OCI-LY7 (cell line): Measurements from ENCODE around the gene LPAR1. TPM values are rescaled to one million over a fixed set of nuclear protein-coding genes. Genes with fewer than 3 reads are reported as not detected.

Experiments
- BruUV-seq: library from RNA; stranded (reverse); fragments of 400-500 nt; replicated peaks from 2 replicates; lab custom pipeline; 2021; lab: Mats Ljungman, UMichigan
- CTCF ChIA-PET: fragments of 300-600 bp; sonication (Branson Sonifier 250); formaldehyde crosslinking; loops from one replicate; lab custom pipeline; 2022; ENCODE audit warnings: antibody characterized with exemption; ENCODE audit not compliant: unreplicated experiment; lab: Charles Lee
- POLR2A ChIA-PET: fragments of 300-600 bp; sonication (Branson Sonifier 250); formaldehyde crosslinking; loops from one replicate; lab custom pipeline; 2022; ENCODE audit warnings: antibody characterized with exemption; lab: Charles Lee
- DNase-seq: peaks from one replicate; pipeline ENCODE4 v3.0.0-alpha.2; 2015; ENCODE audit warnings: low spot score
- H2AFZ ChIP-seq: fragments of 200-600 bp; sonication (generic), shearing (Covaris generic); 2 replicates; pipeline ENCODE4 v1.6.1; 2014; ENCODE audit warnings: mild to moderate bottlenecking, antibody characterized with exemption, low read length, moderate library complexity
- H3K27ac ChIP-seq: fragments of 200-600 bp; sonication (generic); 2 replicates; pipeline ENCODE4 v1.5.1; 2014; ENCODE audit warnings: mixed run types, low read depth, mild to moderate bottlenecking, moderate library complexity, low read length, inconsistent platforms; ENCODE audit not compliant: poor library complexity, severe bottlenecking
- H3K36me3 ChIP-seq: fragments of 200-600 bp; sonication (generic); 2 replicates; pipeline ENCODE4 v1.6.1; 2014; ENCODE audit warnings: mild to moderate bottlenecking, antibody characterized with exemption, low read length, moderate library complexity, mixed read lengths; ENCODE audit not compliant: insufficient read depth
- H3K4me1 ChIP-seq: fragments of 200-600 bp; sonication (generic); 2 replicates; pipeline ENCODE4 v1.5.1; 2014; ENCODE audit warnings: mild to moderate bottlenecking, low read length; ENCODE audit not compliant: insufficient read depth, poor library complexity, severe bottlenecking
- H3K4me2 ChIP-seq: fragments of 200-600 bp; sonication (generic); 2 replicates; pipeline ENCODE4 v1.6.1; 2014; ENCODE audit warnings: mild to moderate bottlenecking, low read length
- H3K4me3 ChIP-seq: fragments of 200-600 bp; sonication (generic); 2 replicates; pipeline ENCODE4 v1.5.1; 2014; ENCODE audit warnings: mild to moderate bottlenecking, low read depth, low read length; ENCODE audit not compliant: poor library complexity, severe bottlenecking
- H3K79me2 ChIP-seq: fragments of 200-600 bp; sonication (generic); 2 replicates; pipeline ENCODE4 v1.6.1; 2016; ENCODE audit warnings: low read depth, mild to moderate bottlenecking, low read length, moderate library complexity, mixed read lengths; ENCODE audit not compliant: insufficient read depth
- H3K9me2 ChIP-seq: fragments of 200-600 bp; sonication (generic); 2 replicates; pipeline ENCODE4 v1.6.1; 2016; ENCODE audit warnings: mild to moderate bottlenecking, low read length, mixed read lengths; ENCODE audit not compliant: insufficient read depth
- H3K9me3 ChIP-seq: fragments of 200-600 bp; sonication (generic); 2 replicates; pipeline ENCODE4 v1.6.1; 2014; ENCODE audit warnings: mild to moderate bottlenecking, mixed run types, low read length, mixed read lengths
- H4K20me1 ChIP-seq: fragments of 200-600 bp; sonication (generic); 2 replicates; pipeline ENCODE4 v1.6.1; 2014; ENCODE audit warnings: mild to moderate bottlenecking, antibody characterized with exemption, low read length, moderate library complexity, mixed read lengths; ENCODE audit not compliant: insufficient read depth
- EZH2phosphoT487 ChIP-seq: fragments of 200-600 bp; sonication (generic); IDR thresholded peaks from 2 replicates; pipeline ENCODE4 v1.6.1; 2018; ENCODE audit warnings: low read depth, borderline replicate concordance, mild to moderate bottlenecking, mixed run types, antibody characterized with exemption, low read length, moderate library complexity, mixed read lengths
- intact Hi-C: fragments of 100-400 bp; cut with micrococcal nuclease; formaldehyde crosslinking; loops from one replicate; pipeline ENCODE4 v1.10.0; 2022; ENCODE audit not compliant: unreplicated experiment
- total RNA-seq, 2 experiments: library from RNA; depleted of rRNA in 1 of 2; stranded (reverse); fragments of >200 nt in 1 of 2; shearing (Covaris generic) in 1 of 2; gene quantifications; 2 replicates each; pipeline ENCODE4 v1.2.3, GENCODE V29; 2014 to 2022
- TF ChIP-seq, protein P1 (sequence below): fragments of 200-600 bp; sonication (generic); conservative IDR thresholded peaks from 2 replicates; pipeline ENCODE4 v1.5.1; 2014; ENCODE audit warnings: mild to moderate bottlenecking, antibody characterized with exemption, low read length, moderate library complexity, mixed read lengths

The LPAR1 gene
- total RNA-seq, 2 experiments from 2014 or later = not detected

- no peak for TF ChIP-seq EZH2phosphoT487
- TF ChIP-seq, protein P1, sequence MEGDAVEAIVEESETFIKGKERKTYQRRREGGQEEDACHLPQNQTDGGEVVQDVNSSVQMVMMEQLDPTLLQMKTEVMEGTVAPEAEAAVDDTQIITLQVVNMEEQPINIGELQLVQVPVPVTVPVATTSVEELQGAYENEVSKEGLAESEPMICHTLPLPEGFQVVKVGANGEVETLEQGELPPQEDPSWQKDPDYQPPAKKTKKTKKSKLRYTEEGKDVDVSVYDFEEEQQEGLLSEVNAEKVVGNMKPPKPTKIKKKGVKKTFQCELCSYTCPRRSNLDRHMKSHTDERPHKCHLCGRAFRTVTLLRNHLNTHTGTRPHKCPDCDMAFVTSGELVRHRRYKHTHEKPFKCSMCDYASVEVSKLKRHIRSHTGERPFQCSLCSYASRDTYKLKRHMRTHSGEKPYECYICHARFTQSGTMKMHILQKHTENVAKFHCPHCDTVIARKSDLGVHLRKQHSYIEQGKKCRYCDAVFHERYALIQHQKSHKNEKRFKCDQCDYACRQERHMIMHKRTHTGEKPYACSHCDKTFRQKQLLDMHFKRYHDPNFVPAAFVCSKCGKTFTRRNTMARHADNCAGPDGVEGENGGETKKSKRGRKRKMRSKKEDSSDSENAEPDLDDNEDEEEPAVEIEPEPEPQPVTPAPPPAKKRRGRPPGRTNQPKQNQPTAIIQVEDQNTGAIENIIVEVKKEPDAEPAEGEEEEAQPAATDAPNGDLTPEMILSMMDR = no peak
- Histone ChIP-seq H3K4me1 (no peaks in the 10 kb centered on the region), H3K4me2 (no peak overlapping the region), H3K79me2 (no peaks in the 10 kb centered on the region), H3K36me3 (no peaks in the 10 kb centered on the region), H3K9me3 (no peaks in the 10 kb centered on the region), H3K9me2 (no peaks in the 10 kb centered on the region), H4K20me1 (no peaks in the 10 kb centered on the region), H2AFZ (no peak overlapping the region), H3K4me3 (no peak overlapping the region), H3K27ac (no peak overlapping the region)
- CTCF ChIA-PET = no interaction called here
- BruUV-seq = no TSS peak
- no peak for DNase-seq
- POLR2A ChIA-PET = no interaction called here
- intact Hi-C loops = no loop called here
Observed at GRCh38 chr9:111076519-111076918, 38.2 kb upstream of the LPAR1 start.

GRCh38 chr9:111076042-111076441 is 37.8 kb upstream of the LPAR1 start:
- Histone ChIP-seq H3K4me1 (no peaks in the 10 kb centered on the region), H3K36me3 (no peaks in the 10 kb centered on the region), H3K9me3 (no peaks in the 10 kb centered on the region), H3K79me2 (no peaks in the 10 kb centered on the region), H3K9me2 (no peaks in the 10 kb centered on the region), H3K4me2 (no peak overlapping the region), H2AFZ (no peak overlapping the region), H3K27ac (no peak overlapping the region), H3K4me3 (no peak overlapping the region), H4K20me1 (no peaks in the 10 kb centered on the region)
- TF ChIP-seq EZH2phosphoT487 = no peak
- TF ChIP-seq, protein P1 = no peak
- CTCF ChIA-PET = no interaction called here
- no peak for DNase-seq
- BruUV-seq = no TSS peak
- POLR2A ChIA-PET = no interaction called here
- intact Hi-C loops = no loop called here

GRCh38 chr9:111074395-111074794 is 36.1 kb upstream of the LPAR1 start:
- BruUV-seq = no TSS peak
- Histone ChIP-seq H3K36me3 (no peaks in the 10 kb centered on the region), H3K9me3 (no peaks in the 10 kb centered on the region), H3K9me2 (no peaks in the 10 kb centered on the region), H3K27ac (no peak overlapping the region), H3K4me3 (no peak overlapping the region), H3K4me2 (no peak overlapping the region), H3K4me1 (no peaks in the 10 kb centered on the region), H4K20me1 (no peaks in the 10 kb centered on the region), H3K79me2 (no peaks in the 10 kb centered on the region), H2AFZ (no peak overlapping the region)
- intact Hi-C loops = no loop called here
- TF ChIP-seq, protein P1 = no peak
- no peak for TF ChIP-seq EZH2phosphoT487
- CTCF ChIA-PET = no interaction called here
- POLR2A ChIA-PET = no interaction called here
- DNase-seq = no peak
